PFSK-1 (cell line): ENCODE results near the gene AKT2.

Source experiments
- FOXP2 ChIP-seq: optimal IDR thresholded peaks from 2 replicates; pipeline ENCODE3; 2011; ENCODE audit warnings: borderline replicate concordance, control low read depth, inconsistent platforms; ENCODE audit not compliant: insufficient read depth; ENCODE audit errors: extremely low read length, extremely low read depth
- POLR2AphosphoS5 ChIP-seq: IDR thresholded peaks from 2 replicates; pipeline ENCODE4 v1.6.1; 2012; ENCODE audit warnings: low read depth, mild to moderate bottlenecking, control low read depth, low read length, moderate library complexity
- SIN3A ChIP-seq: IDR thresholded peaks from 2 replicates; pipeline ENCODE4 v1.6.1; 2012; ENCODE audit warnings: mild to moderate bottlenecking, low read length, moderate library complexity, borderline replicate concordance; ENCODE audit not compliant: insufficient read depth
- TAF1 ChIP-seq: IDR thresholded peaks from 2 replicates; pipeline ENCODE4 v1.6.1; 2012; ENCODE audit warnings: low read length, control low read depth, borderline replicate concordance; ENCODE audit not compliant: insufficient read depth
- TF ChIP-seq, protein P1 (sequence below), 2 experiments: IDR thresholded peaks; 2 replicates each; pipeline versions ENCODE4 v1.6.1 to v1.8.0; 2011 to 2012; ENCODE audit warnings: low read depth in 2 of 2, low read length in 2 of 2, control low read depth in 1 of 2, inconsistent platforms in 1 of 2, mild to moderate bottlenecking in 1 of 2, moderate library complexity in 1 of 2; ENCODE audit not compliant: insufficient read depth in 1 of 2

The AKT2 gene

DNA sequence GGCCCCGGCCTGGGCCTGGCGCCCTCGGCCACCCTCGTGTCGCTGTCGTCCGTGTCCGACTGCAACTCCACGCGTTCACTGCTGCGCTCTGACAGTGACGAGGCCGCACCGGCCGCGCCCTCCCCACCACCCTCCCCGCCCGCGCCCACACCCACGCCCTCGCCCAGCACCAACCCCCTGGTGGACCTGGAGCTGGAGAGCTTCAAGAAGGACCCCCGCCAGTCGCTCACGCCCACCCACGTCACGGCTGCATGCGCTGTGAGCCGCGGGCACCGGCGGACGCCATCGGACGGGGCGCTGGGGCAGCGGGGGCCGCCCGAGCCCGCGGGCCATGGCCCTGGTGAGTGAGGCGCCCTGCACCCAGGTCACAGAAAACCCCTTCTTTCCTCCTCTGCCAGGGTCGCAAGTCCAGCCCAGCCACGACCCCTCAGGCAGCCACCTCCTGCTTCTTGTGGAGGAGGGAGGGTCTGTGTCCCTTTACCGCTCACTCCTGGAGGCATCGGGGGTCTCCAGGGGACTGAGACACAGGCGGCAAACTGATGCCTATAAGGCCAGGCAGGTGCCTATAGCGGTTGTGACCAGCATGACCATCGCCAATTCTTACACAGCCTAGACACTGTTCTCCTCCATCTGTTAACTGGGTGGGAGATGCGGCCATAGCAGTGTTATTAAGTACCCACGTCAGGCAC, 71.1 kb downstream of the AKT2 start:
- TF ChIP-seq, protein P1, sequence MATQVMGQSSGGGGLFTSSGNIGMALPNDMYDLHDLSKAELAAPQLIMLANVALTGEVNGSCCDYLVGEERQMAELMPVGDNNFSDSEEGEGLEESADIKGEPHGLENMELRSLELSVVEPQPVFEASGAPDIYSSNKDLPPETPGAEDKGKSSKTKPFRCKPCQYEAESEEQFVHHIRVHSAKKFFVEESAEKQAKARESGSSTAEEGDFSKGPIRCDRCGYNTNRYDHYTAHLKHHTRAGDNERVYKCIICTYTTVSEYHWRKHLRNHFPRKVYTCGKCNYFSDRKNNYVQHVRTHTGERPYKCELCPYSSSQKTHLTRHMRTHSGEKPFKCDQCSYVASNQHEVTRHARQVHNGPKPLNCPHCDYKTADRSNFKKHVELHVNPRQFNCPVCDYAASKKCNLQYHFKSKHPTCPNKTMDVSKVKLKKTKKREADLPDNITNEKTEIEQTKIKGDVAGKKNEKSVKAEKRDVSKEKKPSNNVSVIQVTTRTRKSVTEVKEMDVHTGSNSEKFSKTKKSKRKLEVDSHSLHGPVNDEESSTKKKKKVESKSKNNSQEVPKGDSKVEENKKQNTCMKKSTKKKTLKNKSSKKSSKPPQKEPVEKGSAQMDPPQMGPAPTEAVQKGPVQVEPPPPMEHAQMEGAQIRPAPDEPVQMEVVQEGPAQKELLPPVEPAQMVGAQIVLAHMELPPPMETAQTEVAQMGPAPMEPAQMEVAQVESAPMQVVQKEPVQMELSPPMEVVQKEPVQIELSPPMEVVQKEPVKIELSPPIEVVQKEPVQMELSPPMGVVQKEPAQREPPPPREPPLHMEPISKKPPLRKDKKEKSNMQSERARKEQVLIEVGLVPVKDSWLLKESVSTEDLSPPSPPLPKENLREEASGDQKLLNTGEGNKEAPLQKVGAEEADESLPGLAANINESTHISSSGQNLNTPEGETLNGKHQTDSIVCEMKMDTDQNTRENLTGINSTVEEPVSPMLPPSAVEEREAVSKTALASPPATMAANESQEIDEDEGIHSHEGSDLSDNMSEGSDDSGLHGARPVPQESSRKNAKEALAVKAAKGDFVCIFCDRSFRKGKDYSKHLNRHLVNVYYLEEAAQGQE (IDR thresholded peaks at IDR 0.05; ENCODE audit: insufficient read depth in 1 of 2, low read depth in 2 of 2, low read length in 2 of 2), result no peak
- TF ChIP-seq SIN3A (no peak), FOXP2 (no peak), POLR2AphosphoS5 (no peak), TAF1 (no peak)

DNA sequence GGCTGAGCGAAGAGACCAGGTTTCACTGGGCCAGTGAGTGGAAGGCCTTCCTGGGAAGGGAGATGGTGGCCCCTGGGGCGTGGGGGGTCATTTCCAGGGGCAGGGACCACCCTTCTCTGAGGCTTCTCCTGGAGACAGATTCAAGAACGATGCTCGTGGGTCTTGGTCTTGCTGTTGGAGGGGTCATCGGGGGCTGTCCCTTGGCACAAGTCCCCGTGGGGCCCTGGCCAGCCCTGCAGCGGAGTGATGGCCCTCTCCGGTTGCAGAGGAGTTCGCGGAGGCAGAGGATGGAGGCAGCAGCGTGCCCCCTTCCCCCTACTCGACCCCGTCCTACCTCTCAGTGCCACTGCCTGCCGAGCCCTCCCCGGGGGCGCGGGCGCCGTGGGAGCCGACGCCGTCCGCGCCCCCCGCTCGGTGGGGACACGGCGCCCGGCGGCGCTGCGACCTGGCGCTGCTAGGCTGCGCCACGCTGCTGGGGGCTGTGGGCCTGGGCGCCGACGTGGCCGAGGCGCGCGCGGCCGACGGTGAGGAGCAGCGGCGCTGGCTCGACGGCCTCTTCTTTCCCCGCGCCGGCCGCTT, 71.8 kb downstream of the AKT2 start:
- TF ChIP-seq POLR2AphosphoS5 (no peak), FOXP2 (no peak), SIN3A (no peak), TAF1 (no peak)
- TF ChIP-seq, protein P1 (IDR thresholded peaks at IDR 0.05; ENCODE audit: insufficient read depth in 1 of 2, low read depth in 2 of 2, low read length in 2 of 2), result no peak

DNA sequence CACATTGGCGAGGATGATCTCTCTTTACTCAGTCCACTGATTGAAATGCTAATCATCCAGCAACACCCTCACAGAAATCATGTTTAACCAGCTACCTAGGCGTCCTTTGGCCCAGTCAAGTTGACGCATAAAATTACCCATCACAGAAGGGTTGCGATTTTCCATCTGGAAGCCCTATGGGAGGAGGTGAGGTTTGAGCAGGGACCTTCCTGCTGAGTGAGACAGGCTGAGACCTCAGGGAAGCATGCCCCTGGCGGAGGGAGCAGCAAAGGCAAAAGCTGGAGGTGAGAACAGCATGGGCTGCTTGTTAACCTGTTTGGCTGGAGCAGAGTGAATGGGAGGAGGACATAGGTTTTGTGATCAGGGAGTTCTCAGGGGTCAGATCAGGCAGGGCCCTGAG, 74.3 kb downstream of the AKT2 start:
- no peak for TF ChIP-seq POLR2AphosphoS5
- no peak for TF ChIP-seq TAF1
- no peak for TF ChIP-seq FOXP2
- TF ChIP-seq SIN3A, result no peak
- TF ChIP-seq, protein P1 (IDR thresholded peaks at IDR 0.05; ENCODE audit: insufficient read depth in 1 of 2, low read depth in 2 of 2, low read length in 2 of 2), result no peak

DNA sequence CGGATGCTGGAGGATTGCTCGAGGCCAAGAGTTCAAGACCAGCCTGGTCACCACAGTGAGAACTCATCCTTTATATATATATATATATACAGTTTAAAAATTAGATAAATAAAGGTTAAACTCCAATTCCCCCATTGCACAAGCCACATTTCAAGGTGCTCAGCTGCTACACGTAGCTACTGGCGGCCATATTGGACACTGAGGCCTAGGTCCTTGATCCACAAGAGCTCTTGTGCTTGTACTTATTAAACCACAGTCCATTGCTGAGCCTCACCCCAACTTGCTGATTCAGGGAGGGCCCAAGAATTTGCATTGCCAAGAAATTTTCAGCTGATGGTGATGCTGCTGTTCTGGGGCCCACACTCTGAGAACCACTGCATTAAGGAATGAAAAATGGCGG, 76.5 kb downstream of the AKT2 start:
- TF ChIP-seq TAF1, result no peak
- no peak for TF ChIP-seq SIN3A
- no peak for TF ChIP-seq POLR2AphosphoS5
- no peak for TF ChIP-seq FOXP2
- TF ChIP-seq, protein P1 (IDR thresholded peaks at IDR 0.05; ENCODE audit: insufficient read depth in 1 of 2, low read depth in 2 of 2, low read length in 2 of 2), result no peak

- no peak for TF ChIP-seq FOXP2
- TF ChIP-seq POLR2AphosphoS5, result no peak
These were observed 79.4 kb downstream of the AKT2 start for GRCh38 chr19:40205760-40206159.
